Fibroblast of skin of right quadriceps (primary cell): ENCODE data around the gene LKAAEAR1.
"Not testable (repeated sequence)": the region's sequence is repeated elsewhere in the genome, so short reads cannot be mapped to it uniquely, and the experiment has no call there.

ENCODE experiments used
- DNase-seq: peaks from one replicate; pipeline ENCODE4 v3.0.0-alpha.2; 2013

Gene LKAAEAR1

GRCh38 chr20:64096535-64096934, 12.3 kb upstream of the LKAAEAR1 start:
- DNase-seq = no peak

GRCh38 chr20:64095927-64096326, 11.7 kb upstream of the LKAAEAR1 start:
- no peak for DNase-seq

GRCh38 chr20:64095455-64095854, 11.3 kb upstream of the LKAAEAR1 start:
- no peak for DNase-seq

- DNase-seq = no peak
Observed at GRCh38 chr20:64093013-64093503, 8.9 kb upstream of the LKAAEAR1 start.

GRCh38 chr20:64092258-64093012, 8.2 kb upstream of the LKAAEAR1 start:
- DNase-seq = no peak

GRCh38 chr20:64091770-64092169, 7.6 kb upstream of the LKAAEAR1 start:
- DNase-seq = no peak

GRCh38 chr20:64091340-64091739, 7.1 kb upstream of the LKAAEAR1 start:
- DNase-seq = no peak

GRCh38 chr20:64090165-64090564, 6.0 kb upstream of the LKAAEAR1 start:
- no peak for DNase-seq

- DNase-seq = not testable (repeated sequence)
Observed at GRCh38 chr20:64088586-64088985, 4.4 kb upstream of the LKAAEAR1 start.

GRCh38 chr20:64087226-64087825, 3.1 kb upstream of the LKAAEAR1 start:
- not testable (repeated sequence) for DNase-seq

- DNase-seq = no peak
Observed at GRCh38 chr20:64086801-64087200, 2.6 kb upstream of the LKAAEAR1 start.

GRCh38 chr20:64084685-64085152, 521 bp upstream of the LKAAEAR1 start:
- DNase-seq = no peak

GRCh38 chr20:64083378-64083803, 807 bp downstream of the LKAAEAR1 start:
- DNase-seq = peak; percentile 68

- DNase-seq = no peak
Observed at GRCh38 chr20:64082820-64083377, 1.3 kb downstream of the LKAAEAR1 start.

GRCh38 chr20:64082126-64082731, 2.0 kb downstream of the LKAAEAR1 start:
- DNase-seq = no peak

- no peak for DNase-seq
Observed at GRCh38 chr20:64081624-64081964, 2.6 kb downstream of the LKAAEAR1 start.

GRCh38 chr20:64080813-64081623, 3.2 kb downstream of the LKAAEAR1 start:
- DNase-seq = no peak

- no peak for DNase-seq
Observed at GRCh38 chr20:64080013-64080812, 4.0 kb downstream of the LKAAEAR1 start, which contains the start of gene OPRL1. Gene OPRL1, plus strand, starts transcription at chr20:64080082. Its CDS starts 12,639 bp downstream, at chr20:64092721.

GRCh38 chr20:64079273-64080012, 4.8 kb downstream of the LKAAEAR1 start, which contains the start of gene RGS19:
Gene RGS19, minus strand, starts transcription at chr20:64079518. Its CDS starts 2,632 bp downstream, at chr20:64076886.
- peak; percentile 60 for DNase-seq

GRCh38 chr20:64078934-64079272, 5.3 kb downstream of the LKAAEAR1 start:
- no peak for DNase-seq
